ENCODE data around the gene RBM17.
"Not testable (repeated sequence)": the region's sequence is repeated elsewhere in the genome, so short reads cannot be mapped to it uniquely, and the experiment has no call there.

DNA sequence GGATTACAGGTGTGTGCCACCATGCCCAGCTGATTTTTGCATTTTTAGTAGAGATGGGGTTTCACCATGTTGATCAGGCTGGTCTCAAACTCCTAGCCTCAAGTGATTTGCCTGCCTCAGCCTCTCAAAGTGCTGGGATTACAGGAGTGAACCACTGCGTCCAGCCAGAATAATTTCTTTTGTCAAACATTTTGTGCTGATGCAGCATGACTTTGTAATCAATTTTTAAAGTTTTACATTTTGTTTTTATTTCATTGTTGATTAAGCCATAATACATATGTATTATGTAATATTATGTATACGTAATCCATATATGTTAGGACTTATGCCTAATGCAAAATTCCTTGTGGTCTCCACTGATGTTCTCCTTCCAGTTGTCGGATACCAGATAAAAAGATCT is 18.8 kb downstream of the RBM17 start:
- TF ChIP-seq POLR2A (IDR thresholded peaks at IDR 0.05): not testable (repeated sequence)
- TF ChIP-seq, protein P1, sequence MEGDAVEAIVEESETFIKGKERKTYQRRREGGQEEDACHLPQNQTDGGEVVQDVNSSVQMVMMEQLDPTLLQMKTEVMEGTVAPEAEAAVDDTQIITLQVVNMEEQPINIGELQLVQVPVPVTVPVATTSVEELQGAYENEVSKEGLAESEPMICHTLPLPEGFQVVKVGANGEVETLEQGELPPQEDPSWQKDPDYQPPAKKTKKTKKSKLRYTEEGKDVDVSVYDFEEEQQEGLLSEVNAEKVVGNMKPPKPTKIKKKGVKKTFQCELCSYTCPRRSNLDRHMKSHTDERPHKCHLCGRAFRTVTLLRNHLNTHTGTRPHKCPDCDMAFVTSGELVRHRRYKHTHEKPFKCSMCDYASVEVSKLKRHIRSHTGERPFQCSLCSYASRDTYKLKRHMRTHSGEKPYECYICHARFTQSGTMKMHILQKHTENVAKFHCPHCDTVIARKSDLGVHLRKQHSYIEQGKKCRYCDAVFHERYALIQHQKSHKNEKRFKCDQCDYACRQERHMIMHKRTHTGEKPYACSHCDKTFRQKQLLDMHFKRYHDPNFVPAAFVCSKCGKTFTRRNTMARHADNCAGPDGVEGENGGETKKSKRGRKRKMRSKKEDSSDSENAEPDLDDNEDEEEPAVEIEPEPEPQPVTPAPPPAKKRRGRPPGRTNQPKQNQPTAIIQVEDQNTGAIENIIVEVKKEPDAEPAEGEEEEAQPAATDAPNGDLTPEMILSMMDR (IDR thresholded peaks at IDR 0.05): not testable (repeated sequence)
